Panc1 (cell line): Measurements from ENCODE around the gene SNX18.

Experiments used
- CTCF ChIP-seq: fragments of 450-650 bp; IDR thresholded peaks from 2 replicates; pipeline ENCODE4 v1.5.1; 2017; ENCODE audit warnings: mild to moderate bottlenecking
- POLR2AphosphoS5 ChIP-seq: IDR thresholded peaks from 2 replicates; pipeline ENCODE4 v1.6.1; 2012; ENCODE audit warnings: mild to moderate bottlenecking, low read depth, low read length, moderate library complexity
- SIN3A ChIP-seq: IDR thresholded peaks from 2 replicates; pipeline ENCODE4 v1.6.1; 2012; ENCODE audit warnings: low read depth, mild to moderate bottlenecking, low read length, moderate library complexity, borderline replicate concordance; ENCODE audit not compliant: insufficient read depth
- TCF7L2 ChIP-seq: IDR thresholded peaks from 2 replicates; pipeline ENCODE4 v1.6.1; 2011; ENCODE audit warnings: mild to moderate bottlenecking, low read depth, low read length, inconsistent platforms

DNA sequence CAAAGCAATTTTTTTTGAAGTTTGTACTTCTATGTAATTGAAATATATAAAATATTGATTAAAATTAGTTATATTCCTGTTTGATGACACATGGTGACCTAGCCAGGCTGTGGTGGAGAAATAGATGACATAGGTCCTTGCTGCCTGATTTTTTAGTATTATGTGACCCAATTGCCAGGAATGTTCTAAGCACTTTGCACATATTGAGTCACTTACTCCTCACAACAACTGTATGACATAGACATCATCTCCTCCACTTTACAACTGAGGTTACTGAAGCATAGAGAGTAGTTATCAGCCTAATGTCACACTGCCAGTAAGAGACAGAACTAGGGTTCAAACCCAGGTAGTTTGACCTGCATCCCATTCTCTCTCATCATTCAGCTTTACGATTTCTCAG, 26.2 kb upstream of the SNX18 start:
- TF ChIP-seq CTCF: no peak
- TF ChIP-seq POLR2AphosphoS5: no peak
- TF ChIP-seq TCF7L2: no peak
- no peak for TF ChIP-seq SIN3A
